Panc1 (cell line): ENCODE data around the gene TSHZ3. TPM values are rescaled to one million over a fixed set of nuclear protein-coding genes. Genes with fewer than 3 reads are reported as not detected.

Experiments used
- ATAC-seq: fragments of 200-7000 bp; cut with Tn5 transposase; 2 replicates; pipeline ENCODE4 v1.9.1; 2020; ENCODE audit warnings: mild to moderate bottlenecking, moderate library complexity
- BruUV-seq: library from RNA; stranded (reverse); fragments of 400-500 nt; replicated peaks from 2 replicates; lab custom pipeline; 2021; lab: Mats Ljungman, UMichigan
- CTCF ChIA-PET: fragments of 300-600 bp; sonication (Branson Sonifier 250); formaldehyde crosslinking; loops from one replicate; lab custom pipeline; 2022; ENCODE audit warnings: antibody characterized with exemption; lab: Charles Lee
- POLR2A ChIA-PET: fragments of 300-600 bp; sonication (Branson Sonifier 250); formaldehyde crosslinking; loops from one replicate; lab custom pipeline; 2022; ENCODE audit warnings: antibody characterized with exemption; lab: Charles Lee
- DNase-seq: peaks from one replicate; pipeline ENCODE4 v3.0.0-alpha.2; 2010; ENCODE audit warnings: low read depth, low spot score
- H3K27ac ChIP-seq: 2 replicates; pipeline ENCODE4 v1.5.1; 2011; ENCODE audit warnings: mild to moderate bottlenecking, low read length, inconsistent platforms
- H3K27me3 ChIP-seq: fragments of 200-500 bp; sonication (Bioruptor generic); 2 replicates; pipeline ENCODE4 v1.6.0; 2014; ENCODE audit warnings: low read length, inconsistent platforms; ENCODE audit not compliant: control insufficient read depth, insufficient read depth
- H3K36me3 ChIP-seq: fragments of 200-500 bp; sonication (Bioruptor generic); 2 replicates; pipeline ENCODE4 v1.5.1; 2014; ENCODE audit warnings: inconsistent platforms, mild to moderate bottlenecking, low read length, moderate library complexity; ENCODE audit not compliant: control insufficient read depth, insufficient read depth
- H3K4me1 ChIP-seq: 2 replicates; pipeline ENCODE4 v1.5.1; 2011; ENCODE audit warnings: inconsistent platforms, mild to moderate bottlenecking, low read length, moderate library complexity; ENCODE audit not compliant: control insufficient read depth, insufficient read depth
- H3K4me3 ChIP-seq, 2 experiments: 2 replicates each; pipeline ENCODE4 v1.5.1; 2011 to 2012; ENCODE audit warnings: low read depth in 2 of 2, low read length in 2 of 2, mild to moderate bottlenecking in 2 of 2, inconsistent platforms in 1 of 2, moderate library complexity in 1 of 2
- H3K9me3 ChIP-seq: fragments of 200-500 bp; sonication (Bioruptor generic); 2 replicates; pipeline ENCODE4 v1.5.1; 2014; ENCODE audit warnings: low read depth, mild to moderate bottlenecking, inconsistent platforms, low read length, moderate library complexity; ENCODE audit not compliant: control insufficient read depth, insufficient read depth
- POLR2AphosphoS5 ChIP-seq: IDR thresholded peaks from 2 replicates; pipeline ENCODE4 v1.6.1; 2012; ENCODE audit warnings: mild to moderate bottlenecking, low read depth, low read length, moderate library complexity
- SIN3A ChIP-seq: IDR thresholded peaks from 2 replicates; pipeline ENCODE4 v1.6.1; 2012; ENCODE audit warnings: low read depth, mild to moderate bottlenecking, low read length, moderate library complexity, borderline replicate concordance; ENCODE audit not compliant: insufficient read depth
- TCF7L2 ChIP-seq: IDR thresholded peaks from 2 replicates; pipeline ENCODE4 v1.6.1; 2011; ENCODE audit warnings: mild to moderate bottlenecking, low read depth, low read length, inconsistent platforms
- in situ Hi-C: cut with HindIII; loops from 2 replicates; pipeline ENCODE4 v1.10.0; 2016; ENCODE audit warnings: low sequenced_read_pairs, low pct_unique_long_range_greater_than_20kb
- intact Hi-C: fragments of 100-400 bp; cut with micrococcal nuclease; formaldehyde crosslinking; loops from one replicate; pipeline ENCODE4 v1.10.0; 2022; ENCODE audit not compliant: unreplicated experiment
- total RNA-seq: library from RNA; stranded (reverse); gene quantifications from one replicate; pipeline ENCODE4 v1.2.1, GENCODE V29; 2021; ENCODE audit not compliant: unreplicated experiment
- TF ChIP-seq, protein P1 (sequence below), 2 experiments: IDR thresholded peaks; 2 replicates each; pipeline ENCODE4 v1.6.1; 2011 to 2012; ENCODE audit warnings: low read depth in 2 of 2, control low read depth in 1 of 2, low read length in 1 of 2, mild to moderate bottlenecking in 1 of 2, moderate library complexity in 1 of 2; ENCODE audit not compliant: insufficient read depth in 1 of 2
- TF ChIP-seq, protein P2 (sequence below): fragments of 450-650 bp; IDR thresholded peaks from 2 replicates; pipeline ENCODE4 v1.5.1; 2017; ENCODE audit warnings: mild to moderate bottlenecking

Gene TSHZ3
- total RNA-seq, 1 experiment from 2014 or later = 7.8 TPM

DNA sequence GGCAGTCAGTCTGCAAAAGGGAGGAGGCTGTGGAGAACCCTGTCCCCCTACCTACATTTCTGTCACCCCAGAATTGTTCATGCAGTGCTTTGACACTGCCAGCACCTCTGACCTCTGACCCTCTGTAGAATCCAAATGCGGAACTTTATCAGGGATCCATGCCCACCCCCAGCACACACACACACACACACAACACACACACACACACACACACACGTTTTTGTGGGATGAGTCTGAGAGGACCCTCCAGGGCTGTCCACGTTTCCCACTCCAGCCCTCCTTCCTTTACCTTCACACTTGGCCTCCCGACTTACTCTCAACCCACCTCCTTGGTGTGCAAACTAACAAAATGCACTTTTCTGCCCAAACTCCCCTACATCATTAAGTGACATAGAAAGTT, 42.3 kb upstream of the TSHZ3 start:
- Histone ChIP-seq H3K27ac (no peak overlapping the region), H3K9me3 (no peaks in the 10 kb centered on the region), H3K36me3 (no peaks in the 10 kb centered on the region), H3K4me1 (no peaks in the 10 kb centered on the region), H3K4me3 (no peak overlapping the region), H3K27me3 (no peaks in the 10 kb centered on the region)
- DNase-seq (no peak), ATAC-seq (no peak)
- in situ Hi-C loops (no loop called here), intact Hi-C loops (no loop called here)
- CTCF ChIA-PET = no interaction called here
- TF ChIP-seq SIN3A (no peak), TCF7L2 (no peak), POLR2AphosphoS5 (no peak)
- TF ChIP-seq, protein P1, sequence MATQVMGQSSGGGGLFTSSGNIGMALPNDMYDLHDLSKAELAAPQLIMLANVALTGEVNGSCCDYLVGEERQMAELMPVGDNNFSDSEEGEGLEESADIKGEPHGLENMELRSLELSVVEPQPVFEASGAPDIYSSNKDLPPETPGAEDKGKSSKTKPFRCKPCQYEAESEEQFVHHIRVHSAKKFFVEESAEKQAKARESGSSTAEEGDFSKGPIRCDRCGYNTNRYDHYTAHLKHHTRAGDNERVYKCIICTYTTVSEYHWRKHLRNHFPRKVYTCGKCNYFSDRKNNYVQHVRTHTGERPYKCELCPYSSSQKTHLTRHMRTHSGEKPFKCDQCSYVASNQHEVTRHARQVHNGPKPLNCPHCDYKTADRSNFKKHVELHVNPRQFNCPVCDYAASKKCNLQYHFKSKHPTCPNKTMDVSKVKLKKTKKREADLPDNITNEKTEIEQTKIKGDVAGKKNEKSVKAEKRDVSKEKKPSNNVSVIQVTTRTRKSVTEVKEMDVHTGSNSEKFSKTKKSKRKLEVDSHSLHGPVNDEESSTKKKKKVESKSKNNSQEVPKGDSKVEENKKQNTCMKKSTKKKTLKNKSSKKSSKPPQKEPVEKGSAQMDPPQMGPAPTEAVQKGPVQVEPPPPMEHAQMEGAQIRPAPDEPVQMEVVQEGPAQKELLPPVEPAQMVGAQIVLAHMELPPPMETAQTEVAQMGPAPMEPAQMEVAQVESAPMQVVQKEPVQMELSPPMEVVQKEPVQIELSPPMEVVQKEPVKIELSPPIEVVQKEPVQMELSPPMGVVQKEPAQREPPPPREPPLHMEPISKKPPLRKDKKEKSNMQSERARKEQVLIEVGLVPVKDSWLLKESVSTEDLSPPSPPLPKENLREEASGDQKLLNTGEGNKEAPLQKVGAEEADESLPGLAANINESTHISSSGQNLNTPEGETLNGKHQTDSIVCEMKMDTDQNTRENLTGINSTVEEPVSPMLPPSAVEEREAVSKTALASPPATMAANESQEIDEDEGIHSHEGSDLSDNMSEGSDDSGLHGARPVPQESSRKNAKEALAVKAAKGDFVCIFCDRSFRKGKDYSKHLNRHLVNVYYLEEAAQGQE (IDR thresholded peaks at IDR 0.05; ENCODE audit: insufficient read depth in 1 of 2, low read depth in 2 of 2, low read length in 1 of 2) = no peak
- TF ChIP-seq, protein P2, sequence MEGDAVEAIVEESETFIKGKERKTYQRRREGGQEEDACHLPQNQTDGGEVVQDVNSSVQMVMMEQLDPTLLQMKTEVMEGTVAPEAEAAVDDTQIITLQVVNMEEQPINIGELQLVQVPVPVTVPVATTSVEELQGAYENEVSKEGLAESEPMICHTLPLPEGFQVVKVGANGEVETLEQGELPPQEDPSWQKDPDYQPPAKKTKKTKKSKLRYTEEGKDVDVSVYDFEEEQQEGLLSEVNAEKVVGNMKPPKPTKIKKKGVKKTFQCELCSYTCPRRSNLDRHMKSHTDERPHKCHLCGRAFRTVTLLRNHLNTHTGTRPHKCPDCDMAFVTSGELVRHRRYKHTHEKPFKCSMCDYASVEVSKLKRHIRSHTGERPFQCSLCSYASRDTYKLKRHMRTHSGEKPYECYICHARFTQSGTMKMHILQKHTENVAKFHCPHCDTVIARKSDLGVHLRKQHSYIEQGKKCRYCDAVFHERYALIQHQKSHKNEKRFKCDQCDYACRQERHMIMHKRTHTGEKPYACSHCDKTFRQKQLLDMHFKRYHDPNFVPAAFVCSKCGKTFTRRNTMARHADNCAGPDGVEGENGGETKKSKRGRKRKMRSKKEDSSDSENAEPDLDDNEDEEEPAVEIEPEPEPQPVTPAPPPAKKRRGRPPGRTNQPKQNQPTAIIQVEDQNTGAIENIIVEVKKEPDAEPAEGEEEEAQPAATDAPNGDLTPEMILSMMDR = no peak
- POLR2A ChIA-PET = no interaction called here
- no TSS peak for BruUV-seq

DNA sequence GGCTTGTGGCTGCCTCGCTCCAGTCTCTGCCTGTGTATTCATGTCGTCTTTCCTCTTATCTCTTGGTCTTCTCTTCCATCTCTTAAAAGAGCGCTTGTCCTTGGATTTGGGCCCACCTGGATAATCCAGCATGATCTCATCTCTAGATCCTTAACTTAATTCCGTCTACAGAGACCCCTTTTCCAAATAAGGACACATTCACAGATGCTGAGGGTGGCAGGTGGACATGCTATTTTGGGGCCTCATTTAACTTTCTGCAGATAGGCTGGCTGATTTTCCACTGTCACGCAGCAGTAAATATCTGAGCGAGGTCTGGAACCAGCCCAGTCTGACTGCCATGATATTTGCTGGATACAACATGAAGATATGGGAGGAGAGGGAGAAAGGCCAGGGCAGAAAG, 41.5 kb upstream of the TSHZ3 start:
- H3K27me3 ChIP-seq = no peaks in the 10 kb centered on the region
- H3K36me3 ChIP-seq = no peaks in the 10 kb centered on the region
- in situ Hi-C loops = no loop called here
- intact Hi-C loops = no loop called here
- ChIA-PET CTCF (no interaction called here), POLR2A (no interaction called here)
- no peak overlapping the region for H3K27ac ChIP-seq
- ATAC-seq = no peak
- no peaks in the 10 kb centered on the region for H3K4me1 ChIP-seq
- BruUV-seq = no TSS peak
- DNase-seq = no peak
- H3K4me3 ChIP-seq = no peak overlapping the region
- no peak for TF ChIP-seq POLR2AphosphoS5
- TF ChIP-seq, protein P1 (IDR thresholded peaks at IDR 0.05; ENCODE audit: insufficient read depth in 1 of 2, low read depth in 2 of 2, low read length in 1 of 2) = no peak
- TF ChIP-seq, protein P2 = no peak
- TF ChIP-seq SIN3A = no peak
- no peak for TF ChIP-seq TCF7L2
- no peaks in the 10 kb centered on the region for H3K9me3 ChIP-seq
